ENCODE results near the gene MEG3.

GRCh38 chr14:100879194-100879593, 53.3 kb downstream of the MEG3 start:
- TF ChIP-seq EP300 (IDR thresholded peaks at IDR 0.05) = no peak
- no peak for TF ChIP-seq POLR2A (IDR thresholded peaks at IDR 0.05)

Data from suprapubic skin (tissue), 2 donors.